ENCODE results near the gene ARL11. TPM values are rescaled to one million over a fixed set of nuclear protein-coding genes. Genes with fewer than 3 reads are reported as not detected.

ARL11 gene
- total RNA-seq, 4 donors from 2014 or later: 0.21 to 1.5 (median 1.2) TPM; not detected in 1

DNA sequence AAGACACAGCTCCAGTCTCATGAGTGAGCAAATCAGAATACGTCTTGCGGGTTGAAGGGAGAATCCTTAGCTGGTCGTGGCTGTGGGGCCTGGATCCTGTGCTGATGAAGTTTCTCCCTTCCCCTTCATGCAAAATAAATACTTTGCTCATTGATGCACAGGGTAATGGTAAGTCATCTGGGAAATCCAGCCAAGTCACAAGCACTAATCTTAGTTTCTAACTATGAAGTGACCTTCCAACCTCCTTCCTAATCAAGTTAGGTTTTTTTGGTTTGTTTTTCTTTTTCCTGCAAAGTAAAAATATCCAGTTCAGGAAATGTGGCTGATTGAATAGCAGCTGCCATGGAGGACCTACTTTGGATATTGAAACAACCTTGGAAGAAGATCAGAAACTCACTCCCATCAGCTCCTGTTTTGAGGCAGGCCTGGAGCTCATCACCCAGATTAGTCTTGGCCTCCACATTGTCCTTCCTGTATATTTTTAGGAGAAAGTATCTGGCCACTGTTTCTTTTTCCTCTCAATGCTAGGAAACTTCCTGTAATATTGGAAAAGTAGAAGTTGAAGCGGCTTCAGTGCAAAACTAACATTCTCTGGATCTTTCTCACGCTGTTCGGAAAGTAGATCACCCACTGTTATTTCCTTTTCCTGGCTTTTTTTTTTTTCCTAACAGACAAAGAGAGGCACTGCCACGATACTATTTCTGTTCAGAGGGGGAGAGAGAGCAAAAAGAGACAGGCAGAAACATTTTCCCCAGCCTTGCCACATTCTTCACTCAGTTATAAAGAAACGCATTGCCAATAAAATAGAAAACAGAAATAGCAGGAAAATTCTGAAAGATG, 12.3 kb upstream of the ARL11 start:
- intact Hi-C loops (cut with DNase I; ENCODE audit: low total_unique reads): no loop called here
- no peaks in the 10 kb centered on the region for H3K4me1 ChIP-seq
- H3K36me3 ChIP-seq: no peaks in the 10 kb centered on the region
- no peaks in the 10 kb centered on the region for H3K27me3 ChIP-seq
- no peaks in the 10 kb centered on the region for H3K9me3 ChIP-seq
- peak overlapping the region; percentile 28 to 66 for H3K27ac ChIP-seq
- no peak for TF ChIP-seq POLR2A (IDR thresholded peaks at IDR 0.05)
- TF ChIP-seq, protein P1, sequence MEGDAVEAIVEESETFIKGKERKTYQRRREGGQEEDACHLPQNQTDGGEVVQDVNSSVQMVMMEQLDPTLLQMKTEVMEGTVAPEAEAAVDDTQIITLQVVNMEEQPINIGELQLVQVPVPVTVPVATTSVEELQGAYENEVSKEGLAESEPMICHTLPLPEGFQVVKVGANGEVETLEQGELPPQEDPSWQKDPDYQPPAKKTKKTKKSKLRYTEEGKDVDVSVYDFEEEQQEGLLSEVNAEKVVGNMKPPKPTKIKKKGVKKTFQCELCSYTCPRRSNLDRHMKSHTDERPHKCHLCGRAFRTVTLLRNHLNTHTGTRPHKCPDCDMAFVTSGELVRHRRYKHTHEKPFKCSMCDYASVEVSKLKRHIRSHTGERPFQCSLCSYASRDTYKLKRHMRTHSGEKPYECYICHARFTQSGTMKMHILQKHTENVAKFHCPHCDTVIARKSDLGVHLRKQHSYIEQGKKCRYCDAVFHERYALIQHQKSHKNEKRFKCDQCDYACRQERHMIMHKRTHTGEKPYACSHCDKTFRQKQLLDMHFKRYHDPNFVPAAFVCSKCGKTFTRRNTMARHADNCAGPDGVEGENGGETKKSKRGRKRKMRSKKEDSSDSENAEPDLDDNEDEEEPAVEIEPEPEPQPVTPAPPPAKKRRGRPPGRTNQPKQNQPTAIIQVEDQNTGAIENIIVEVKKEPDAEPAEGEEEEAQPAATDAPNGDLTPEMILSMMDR (IDR thresholded peaks at IDR 0.05): no peak
- no peak overlapping the region for H3K4me3 ChIP-seq
- DNase-seq: no peak

DNA sequence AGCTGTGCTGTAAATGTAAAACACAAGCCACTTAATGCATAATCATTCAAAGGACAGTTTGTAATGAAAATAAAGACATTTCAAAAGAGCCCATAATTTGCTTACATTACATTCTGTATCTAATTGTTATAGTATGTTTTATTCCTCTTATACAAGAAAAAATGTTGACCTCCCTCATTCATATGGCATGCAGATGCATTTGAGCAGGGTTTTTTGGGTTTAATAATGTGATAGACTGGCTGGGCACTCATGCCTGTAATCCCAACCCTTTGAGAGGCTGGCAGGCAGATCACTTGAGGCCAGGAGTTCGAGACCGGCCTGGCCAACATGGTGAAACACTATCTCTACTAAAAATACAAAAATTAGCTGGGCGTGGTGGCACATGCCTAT, 11.6 kb upstream of the ARL11 start:
- Histone ChIP-seq H3K27me3 (no peaks in the 10 kb centered on the region), H3K4me3 (no peak overlapping the region), H3K4me1 (no peaks in the 10 kb centered on the region), H3K36me3 (no peaks in the 10 kb centered on the region), H3K27ac (peak overlapping the region in 1 of 2 donors; percentile 66), H3K9me3 (no peaks in the 10 kb centered on the region)
- TF ChIP-seq POLR2A (IDR thresholded peaks at IDR 0.05): no peak
- TF ChIP-seq, protein P1 (IDR thresholded peaks at IDR 0.05): no peak
- intact Hi-C loops (cut with DNase I; ENCODE audit: low total_unique reads): no loop called here
- no peak for DNase-seq

DNA sequence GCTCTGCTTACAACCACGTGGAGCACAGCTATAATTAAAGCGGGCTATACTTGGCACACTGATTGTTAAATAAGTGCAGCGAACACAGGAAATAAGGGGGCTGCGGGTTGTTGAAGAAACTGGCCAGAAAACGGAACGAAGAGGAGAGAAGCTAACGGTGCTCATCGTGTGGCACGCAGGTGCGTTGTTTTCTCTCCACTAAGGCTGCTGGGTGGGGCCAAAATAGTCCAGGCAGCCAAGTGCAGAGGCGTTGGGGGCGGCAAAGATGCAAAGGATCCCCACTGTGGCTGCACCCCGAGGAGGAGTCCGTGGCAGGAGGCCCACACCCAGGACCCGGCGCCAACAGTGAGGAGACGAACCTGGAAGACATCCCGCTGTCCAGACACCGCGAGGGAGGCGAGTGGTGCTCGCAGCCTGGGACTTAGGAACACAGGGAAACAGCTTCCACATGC, 8.1 kb upstream of the ARL11 start:
- intact Hi-C loops (cut with DNase I; ENCODE audit: low total_unique reads): no loop called here

DNA sequence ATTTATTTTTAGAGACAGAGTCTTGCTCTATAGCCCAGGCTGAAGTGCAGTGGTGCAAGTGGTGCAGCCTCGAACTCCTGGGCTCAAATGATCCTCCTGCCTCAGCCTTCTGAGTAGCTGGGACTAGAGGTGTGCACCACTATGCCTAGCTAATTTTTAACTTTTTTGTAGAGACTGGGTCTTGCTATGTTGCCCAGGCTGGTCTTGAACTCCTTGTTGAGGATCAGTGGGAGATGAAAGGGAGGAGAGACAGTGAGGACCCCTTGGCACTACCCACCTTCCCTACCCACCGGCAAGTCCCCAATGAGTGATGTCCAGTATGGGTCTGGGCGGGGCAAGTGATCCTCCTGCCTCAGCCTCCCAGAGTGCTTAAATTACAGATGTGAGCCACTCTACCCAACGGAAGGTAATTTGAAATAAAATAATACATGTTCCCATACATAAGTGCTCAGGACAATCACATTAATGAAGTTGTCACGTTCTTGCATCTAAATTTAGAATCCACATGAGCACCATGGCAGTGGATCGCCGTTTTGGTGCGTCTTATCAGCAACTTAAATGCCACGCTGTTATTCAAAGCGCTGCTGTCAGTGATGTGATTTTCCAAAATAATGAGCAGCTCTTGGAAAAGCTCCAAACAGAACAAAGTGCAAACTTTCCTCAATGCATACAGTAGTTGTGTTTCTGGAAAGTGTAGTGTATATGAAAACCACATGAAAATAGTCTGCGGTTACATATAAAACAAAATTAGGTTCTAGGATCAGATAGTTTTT, 5.9 kb upstream of the ARL11 start:
- Histone ChIP-seq H3K4me1 (no peaks in the 10 kb centered on the region), H3K9me3 (no peaks in the 10 kb centered on the region), H3K27me3 (no peaks in the 10 kb centered on the region), H3K36me3 (no peaks in the 10 kb centered on the region), H3K27ac (no peak overlapping the region), H3K4me3 (no peak overlapping the region)
- TF ChIP-seq, protein P1 (IDR thresholded peaks at IDR 0.05): no peak
- no peak for TF ChIP-seq POLR2A (IDR thresholded peaks at IDR 0.05)
- no peak for DNase-seq
- intact Hi-C loops (cut with DNase I; ENCODE audit: low total_unique reads): no loop called here

More for the DNA sequence above, 8.1 kb upstream of the ARL11 start:
- Histone ChIP-seq H3K4me1 (no peaks in the 10 kb centered on the region), H3K9me3 (no peaks in the 10 kb centered on the region), H3K27ac (no peak overlapping the region), H3K36me3 (no peaks in the 10 kb centered on the region), H3K27me3 (no peaks in the 10 kb centered on the region), H3K4me3 (peak overlapping the region in 1 of 2 donors; percentile 18)
- DNase-seq: no peak
- TF ChIP-seq POLR2A (IDR thresholded peaks at IDR 0.05): no peak
- TF ChIP-seq, protein P1 (IDR thresholded peaks at IDR 0.05): no peak

DNA sequence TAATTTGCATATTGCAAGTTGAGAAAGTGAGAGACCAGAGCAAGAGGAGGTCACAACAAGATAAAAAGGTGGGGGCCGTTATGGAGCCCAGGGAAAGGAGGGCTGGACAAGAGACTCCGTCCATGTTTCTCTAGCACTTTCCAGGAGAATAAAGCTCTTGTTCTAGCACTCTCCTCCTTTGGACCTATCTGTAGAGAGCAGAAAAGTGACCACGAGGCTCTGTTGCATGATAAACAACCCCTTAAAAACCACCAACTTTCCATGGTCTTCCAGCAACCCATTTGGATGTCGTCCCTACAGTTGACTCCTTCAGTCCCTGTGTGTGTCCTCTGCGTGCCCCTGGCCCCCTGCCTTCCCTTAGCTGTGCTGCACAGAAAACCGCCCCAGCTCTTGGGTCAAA, 4.1 kb upstream of the ARL11 start:
- H3K4me1 ChIP-seq: no peaks in the 10 kb centered on the region
- H3K9me3 ChIP-seq: no peaks in the 10 kb centered on the region
- intact Hi-C loops (cut with DNase I; ENCODE audit: low total_unique reads): no loop called here
- DNase-seq: no peak
- H3K36me3 ChIP-seq: no peaks in the 10 kb centered on the region
- H3K27ac ChIP-seq: no peak overlapping the region
- H3K27me3 ChIP-seq: no peaks in the 10 kb centered on the region
- H3K4me3 ChIP-seq: no peak overlapping the region
- TF ChIP-seq, protein P1 (IDR thresholded peaks at IDR 0.05): no peak
- no peak for TF ChIP-seq POLR2A (IDR thresholded peaks at IDR 0.05)

Data from uterus (tissue), 4 donors.